ENCODE data around the gene ARID1B. TPM values are rescaled to one million over a fixed set of nuclear protein-coding genes. Genes with fewer than 3 reads are reported as not detected.

The ARID1B gene
- total and polyA plus RNA-seq, 12 donors = 13.3 to 85.6 (median 50.9) TPM

DNA sequence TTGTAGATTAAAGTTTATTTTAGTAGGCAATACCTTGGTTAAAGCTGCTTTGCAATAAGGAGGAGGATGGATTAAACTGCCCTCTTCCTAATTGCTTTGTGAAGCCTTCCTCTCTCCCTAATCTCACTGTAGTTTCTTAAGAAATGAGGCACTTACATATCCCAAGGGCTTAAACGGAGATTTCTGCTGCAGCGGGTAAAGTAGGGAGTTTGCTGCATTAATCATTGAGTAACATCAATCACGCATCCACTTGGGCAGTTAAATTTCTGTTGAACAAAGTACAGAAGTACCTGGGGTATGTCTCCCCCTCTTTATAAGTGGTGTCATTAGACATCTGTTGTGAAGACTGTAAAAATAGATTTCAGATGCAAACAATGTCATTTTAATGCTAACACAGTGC, 29.5 kb upstream of the ARID1B start:
- no peak overlapping the region for H3K4me3 ChIP-seq
- no peaks in the 10 kb centered on the region for H3K4me1 ChIP-seq (replicated peaks in 1 of 2)
- TF ChIP-seq, protein P1, sequence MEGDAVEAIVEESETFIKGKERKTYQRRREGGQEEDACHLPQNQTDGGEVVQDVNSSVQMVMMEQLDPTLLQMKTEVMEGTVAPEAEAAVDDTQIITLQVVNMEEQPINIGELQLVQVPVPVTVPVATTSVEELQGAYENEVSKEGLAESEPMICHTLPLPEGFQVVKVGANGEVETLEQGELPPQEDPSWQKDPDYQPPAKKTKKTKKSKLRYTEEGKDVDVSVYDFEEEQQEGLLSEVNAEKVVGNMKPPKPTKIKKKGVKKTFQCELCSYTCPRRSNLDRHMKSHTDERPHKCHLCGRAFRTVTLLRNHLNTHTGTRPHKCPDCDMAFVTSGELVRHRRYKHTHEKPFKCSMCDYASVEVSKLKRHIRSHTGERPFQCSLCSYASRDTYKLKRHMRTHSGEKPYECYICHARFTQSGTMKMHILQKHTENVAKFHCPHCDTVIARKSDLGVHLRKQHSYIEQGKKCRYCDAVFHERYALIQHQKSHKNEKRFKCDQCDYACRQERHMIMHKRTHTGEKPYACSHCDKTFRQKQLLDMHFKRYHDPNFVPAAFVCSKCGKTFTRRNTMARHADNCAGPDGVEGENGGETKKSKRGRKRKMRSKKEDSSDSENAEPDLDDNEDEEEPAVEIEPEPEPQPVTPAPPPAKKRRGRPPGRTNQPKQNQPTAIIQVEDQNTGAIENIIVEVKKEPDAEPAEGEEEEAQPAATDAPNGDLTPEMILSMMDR (IDR thresholded peaks at IDR 0.05) = no peak
- TF ChIP-seq POLR2A (IDR thresholded peaks at IDR 0.05) = no peak
- no peak overlapping the region for H3K27ac ChIP-seq
- DNase-seq = no peak
- H3K27me3 ChIP-seq = no peaks in the 10 kb centered on the region
- 57 to 63% (median 59%) methylated on average over 3 of the region's 3 CpGs for WGBS, 4 donors
- H3K36me3 ChIP-seq (replicated peaks in 1 of 2) = no peaks in the 10 kb centered on the region
- intact Hi-C loops (cut with DNase I) = no loop called here
- no peaks in the 10 kb centered on the region for H3K9me3 ChIP-seq (replicated peaks in 1 of 3)

DNA sequence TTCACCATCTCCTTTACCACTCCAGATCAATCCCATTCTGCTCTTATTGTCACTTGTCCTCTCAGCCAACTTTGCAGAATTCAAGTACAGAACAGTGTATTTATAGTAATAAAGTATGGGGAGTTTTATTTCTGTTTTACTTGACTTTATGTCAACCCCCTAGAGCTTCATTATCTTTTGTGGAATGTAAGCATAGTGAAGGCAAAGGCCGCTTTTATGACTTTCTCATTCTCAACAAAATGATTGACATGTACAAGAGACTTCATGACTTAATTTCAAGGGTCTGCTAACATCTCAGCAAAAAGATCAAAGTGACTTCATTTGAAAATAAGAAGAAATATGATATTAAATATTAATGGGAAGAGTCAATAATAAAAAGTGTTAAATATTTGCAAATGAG, 28.7 kb upstream of the ARID1B start:
- DNase-seq = no peak
- TF ChIP-seq, protein P1 (IDR thresholded peaks at IDR 0.05) = no peak
- TF ChIP-seq POLR2A (IDR thresholded peaks at IDR 0.05) = no peak
- Histone ChIP-seq H3K9me3 (replicated peaks in 1 of 3) (no peaks in the 10 kb centered on the region), H3K27me3 (no peaks in the 10 kb centered on the region), H3K4me1 (replicated peaks in 1 of 2) (no peaks in the 10 kb centered on the region), H3K36me3 (replicated peaks in 1 of 2) (no peaks in the 10 kb centered on the region), H3K27ac (no peak overlapping the region), H3K4me3 (no peak overlapping the region)
- 95 to 100% (median 97%) methylated on average over 1 of the region's 1 CpG for WGBS, 4 donors
- intact Hi-C loops (cut with DNase I) = no loop called here

DNA sequence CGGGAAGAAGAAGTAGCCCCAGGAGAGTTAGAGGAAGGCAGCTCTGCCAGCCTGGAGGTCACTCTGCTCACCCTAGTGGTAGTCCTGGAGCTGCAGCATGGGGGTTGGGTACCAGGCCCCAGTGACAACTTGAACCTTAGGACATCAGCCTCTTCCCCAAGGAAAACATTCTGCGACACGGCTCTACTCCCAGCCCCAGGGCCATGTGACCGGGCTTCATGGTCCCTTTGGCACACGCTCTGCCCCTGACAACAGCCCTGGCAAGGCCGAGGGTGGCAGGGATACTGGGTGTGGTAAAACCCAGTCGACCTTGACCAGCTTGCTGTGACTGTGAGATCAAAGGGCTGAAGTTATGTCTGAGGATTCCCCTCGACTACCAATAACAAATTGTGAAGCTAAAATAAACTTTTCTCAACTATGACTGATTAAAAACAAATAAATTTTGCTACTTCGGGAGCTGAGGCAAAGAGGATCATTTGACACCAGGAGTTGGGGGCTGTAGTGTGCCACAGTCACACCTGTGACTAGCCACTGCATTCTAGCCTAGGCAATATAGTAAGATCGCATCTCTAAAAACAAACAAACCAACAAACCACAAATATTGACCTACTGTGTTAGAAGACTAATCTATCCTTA, 24.4 kb upstream of the ARID1B start:
- no peaks in the 10 kb centered on the region for H3K27me3 ChIP-seq
- no peaks in the 10 kb centered on the region for H3K4me1 ChIP-seq (replicated peaks in 1 of 2)
- peak; percentile 67 to 88 (median 83) for DNase-seq
- WGBS, 4 donors = 37 to 52% (median 41%) methylated on average over 9 to 10 of the region's 10 CpGs
- no peaks in the 10 kb centered on the region for H3K36me3 ChIP-seq (replicated peaks in 1 of 2)
- TF ChIP-seq, protein P1 (IDR thresholded peaks at IDR 0.05) = peak in 5 of 6 experiments; percentile 37 to 58 (median 47)
- TF ChIP-seq POLR2A (IDR thresholded peaks at IDR 0.05) = peak in 1 of 2 donors; percentile 20
- peak overlapping the region in 2 of 5 donors; percentile 2 to 67 for H3K27ac ChIP-seq
- peak overlapping the region in 1 of 4 donors; percentile 3 for H3K4me3 ChIP-seq
- intact Hi-C loops (cut with DNase I) = no loop called here
- H3K9me3 ChIP-seq (replicated peaks in 1 of 3) = no peaks in the 10 kb centered on the region

DNA sequence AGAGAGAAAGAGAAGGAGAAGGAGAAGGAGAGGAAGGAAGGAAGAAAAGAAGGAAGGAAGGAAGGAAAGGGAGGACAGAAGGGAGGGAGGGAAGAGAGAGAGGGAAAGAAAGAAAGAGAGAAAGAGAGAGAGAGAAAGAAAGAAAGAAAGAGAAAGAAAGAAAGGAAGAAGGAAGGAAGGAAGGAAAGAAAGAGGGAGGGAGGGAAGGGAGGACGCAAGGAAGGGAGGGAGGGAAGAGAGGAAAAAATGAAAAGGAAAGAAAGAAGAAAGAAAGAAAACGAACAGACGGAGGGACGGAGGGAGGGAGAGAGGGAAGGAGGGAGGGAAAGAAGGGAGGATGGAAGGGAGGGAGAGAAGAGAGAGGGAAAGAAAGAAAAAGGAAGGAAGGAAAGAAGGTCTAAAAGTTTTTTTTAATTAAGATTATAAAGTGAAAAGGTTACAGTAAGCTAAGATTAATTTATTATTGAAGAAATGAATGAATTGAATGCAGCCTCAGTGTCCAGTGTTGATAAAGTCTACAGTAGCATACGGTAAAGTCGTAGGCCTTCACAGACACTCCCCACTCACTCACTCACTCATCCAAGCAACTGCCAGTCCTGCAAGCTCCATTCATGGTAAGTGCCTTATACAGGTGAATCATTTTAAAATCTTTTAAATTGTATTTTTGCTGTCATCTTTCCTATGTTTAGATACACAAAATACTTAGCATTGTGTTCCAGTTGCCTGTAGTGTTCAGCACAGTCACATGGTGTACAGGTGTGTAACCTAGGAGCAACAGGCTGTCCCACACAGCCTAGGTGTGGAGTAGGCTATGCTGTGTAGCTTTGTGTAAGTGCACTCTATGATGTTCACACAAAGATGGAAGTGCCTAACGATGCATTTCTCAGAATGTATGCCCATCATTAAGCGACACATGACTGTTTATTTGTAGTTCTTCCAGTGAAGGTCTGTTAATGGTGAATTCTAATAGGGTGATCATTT, 20.3 kb upstream of the ARID1B start:
- Histone ChIP-seq H3K27ac (no peak overlapping the region), H3K36me3 (replicated peaks in 1 of 2) (no peaks in the 10 kb centered on the region), H3K27me3 (no peaks in the 10 kb centered on the region), H3K4me3 (no peak overlapping the region), H3K9me3 (replicated peaks in 1 of 3) (no peaks in the 10 kb centered on the region), H3K4me1 (replicated peaks in 1 of 2) (no peaks in the 10 kb centered on the region)
- whole genome bisulfite sequencing, 4 donors = 91 to 95% (median 93%) methylated on average over 8 of the region's 8 CpGs
- TF ChIP-seq, protein P1 (IDR thresholded peaks at IDR 0.05) = no peak
- no peak for TF ChIP-seq POLR2A (IDR thresholded peaks at IDR 0.05)
- intact Hi-C loops (cut with DNase I) = no loop called here
- no peak for DNase-seq

All from adrenal gland (tissue), 12 donors.